ENCODE data around the gene PRKCZ. TPM values are rescaled to one million over a fixed set of nuclear protein-coding genes. Genes with fewer than 3 reads are reported as not detected.

The PRKCZ gene
- total RNA-seq, 1 experiment from 2014 or later, result 56.8 TPM

GRCh38 chr1:2133039-2133878 is 83.0 kb downstream of the PRKCZ start:
- TF ChIP-seq CTCF (conservative IDR thresholded peaks at IDR 0.05; ENCODE audit: low read depth, low read length), result no peak
- TF ChIP-seq EZH2phosphoT487 (IDR thresholded peaks at IDR 0.05; ENCODE audit: borderline replicate concordance, low read length), result no peak
- no peak for TF ChIP-seq EZH2 (IDR thresholded peaks at IDR 0.05; ENCODE audit: low read length, unreplicated experiment)
- Histone ChIP-seq H3K36me3 (ENCODE audit: low read depth, low read length) (no peaks in the 10 kb centered on the region), H3F3A (ENCODE audit: low read length, unreplicated experiment) (no peaks in the 10 kb centered on the region), H3K27me3 (ENCODE audit: low read length) (no peaks in the 10 kb centered on the region), H3K4me3 (ENCODE audit: low read length) (peak overlapping the region; percentile 69), H3K4me1 (ENCODE audit: insufficient read depth, low read length) (peaks cover 16% of the 10 kb centered on the region), H3K27ac (ENCODE audit: low read length) (peak overlapping the region; percentile 89), H3K9me2 (replicated peaks; ENCODE audit: low read length) (no peaks in the 10 kb centered on the region), H3K4me2 (ENCODE audit: low read length) (peak overlapping the region; percentile 98), H3K9me3 (ENCODE audit: low read length) (no peaks in the 10 kb centered on the region), H2AFZ (ENCODE audit: low read length) (peak overlapping the region; percentile 88), H3K79me2 (ENCODE audit: low read length) (no peaks in the 10 kb centered on the region), H4K20me1 (ENCODE audit: low read length) (no peaks in the 10 kb centered on the region), H3K9ac (ENCODE audit: low read length) (peak overlapping the region; percentile 82)
- ChIA-PET CTCF (interaction anchor here (0.6 to 2.1 kb wide), 4 partner anchors 41 to 96 kb away, joined by 3 to 27 read pairs (median 6); no protein-coding TSS in a partner anchor), POLR2A (ENCODE audit: unreplicated experiment) (interaction anchor here (0.5 to 0.6 kb wide), 3 partner anchors 9 to 40 kb away, joined by 3 to 6 read pairs (median 3); no protein-coding TSS in a partner anchor)
- BruUV-seq (replicated peaks), result no TSS peak
- intact Hi-C loops (cut with micrococcal nuclease), result loop anchor here (1.0 kb wide), 2 partner anchors 214 to 224 kb away; partner anchors contain the start of gene TMEM52
- peak; percentile 88 for ATAC-seq
- DNase-seq, result peak; percentile 99

- peak overlapping the region; percentile 96 for H3K4me2 ChIP-seq (ENCODE audit: low read length)
- ChIA-PET POLR2A (ENCODE audit: unreplicated experiment) (interaction anchor here (0.6 kb wide), 2 partner anchors 25 to 40 kb away, joined by 3 read pairs; no protein-coding TSS in a partner anchor), CTCF (interaction anchor here (2.1 kb wide), 1 partner anchor 41 kb away, joined by 27 read pairs; no protein-coding TSS in a partner anchor)
- peak overlapping the region; percentile 69 for H3K4me3 ChIP-seq (ENCODE audit: low read length)
- peak overlapping the region; percentile 88 for H2AFZ ChIP-seq (ENCODE audit: low read length)
- H3K36me3 ChIP-seq (ENCODE audit: low read depth, low read length), result no peaks in the 10 kb centered on the region
- H3K9ac ChIP-seq (ENCODE audit: low read length), result peak overlapping the region; percentile 60
- no peaks in the 10 kb centered on the region for H3K9me2 ChIP-seq (replicated peaks; ENCODE audit: low read length)
- DNase-seq (no peak), ATAC-seq (no peak)
- no peaks in the 10 kb centered on the region for H3K27me3 ChIP-seq (ENCODE audit: low read length)
- H3K79me2 ChIP-seq (ENCODE audit: low read length), result no peaks in the 10 kb centered on the region
- no TSS peak for BruUV-seq (replicated peaks)
- peaks cover 16% of the 10 kb centered on the region for H3K4me1 ChIP-seq (ENCODE audit: insufficient read depth, low read length)
- no peaks in the 10 kb centered on the region for H3F3A ChIP-seq (ENCODE audit: low read length, unreplicated experiment)
- H3K9me3 ChIP-seq (ENCODE audit: low read length), result no peaks in the 10 kb centered on the region
- intact Hi-C loops (cut with micrococcal nuclease), result loop anchor here (1.0 kb wide), 2 partner anchors 215 to 225 kb away; partner anchors contain the start of gene TMEM52
- no peaks in the 10 kb centered on the region for H4K20me1 ChIP-seq (ENCODE audit: low read length)
- H3K27ac ChIP-seq (ENCODE audit: low read length), result peak overlapping the region; percentile 22; the same call in 1 of the 2 replicates
- TF ChIP-seq EZH2 (IDR thresholded peaks at IDR 0.05; ENCODE audit: low read length, unreplicated experiment), result no peak
- no peak for TF ChIP-seq CTCF (conservative IDR thresholded peaks at IDR 0.05; ENCODE audit: low read depth, low read length)
These were observed 83.6 kb downstream of the PRKCZ start for GRCh38 chr1:2133879-2134215.

- H3K79me2 ChIP-seq (ENCODE audit: low read length), result no peaks in the 10 kb centered on the region
- TSS peak; percentile 25 for BruUV-seq (replicated peaks)
- ATAC-seq (no peak), DNase-seq (no peak)
- CTCF ChIA-PET, result no interaction called here
- H2AFZ ChIP-seq (ENCODE audit: low read length), result no peak overlapping the region
- POLR2A ChIA-PET (ENCODE audit: unreplicated experiment), result no interaction called here
- intact Hi-C loops (cut with micrococcal nuclease), result no loop called here
- H3K27me3 ChIP-seq (ENCODE audit: low read length), result no peaks in the 10 kb centered on the region
- TF ChIP-seq EZH2phosphoT487 (IDR thresholded peaks at IDR 0.05; ENCODE audit: borderline replicate concordance, low read length) (no peak), CTCF (conservative IDR thresholded peaks at IDR 0.05; ENCODE audit: low read depth, low read length) (no peak), EZH2 (IDR thresholded peaks at IDR 0.05; ENCODE audit: low read length, unreplicated experiment) (no peak)
- H3K27ac ChIP-seq (ENCODE audit: low read length), result no peak overlapping the region
- no peaks in the 10 kb centered on the region for H3F3A ChIP-seq (ENCODE audit: low read length, unreplicated experiment)
- H3K9me2 ChIP-seq (replicated peaks; ENCODE audit: low read length), result no peaks in the 10 kb centered on the region
- peaks cover 16% of the 10 kb centered on the region for H3K4me1 ChIP-seq (ENCODE audit: insufficient read depth, low read length)
- H3K9me3 ChIP-seq (ENCODE audit: low read length), result no peaks in the 10 kb centered on the region
- no peak overlapping the region for H3K9ac ChIP-seq (ENCODE audit: low read length)
- no peak overlapping the region for H3K4me3 ChIP-seq (ENCODE audit: low read length)
- no peaks in the 10 kb centered on the region for H4K20me1 ChIP-seq (ENCODE audit: low read length)
- H3K36me3 ChIP-seq (ENCODE audit: low read depth, low read length), result no peaks in the 10 kb centered on the region
- no peak overlapping the region for H3K4me2 ChIP-seq (ENCODE audit: low read length)
These were observed 84.0 kb downstream of the PRKCZ start for GRCh38 chr1:2134266-2134620.

All from PC-3 (cell line).